Measurements from ENCODE around the gene XRCC5.

Gene XRCC5

DNA sequence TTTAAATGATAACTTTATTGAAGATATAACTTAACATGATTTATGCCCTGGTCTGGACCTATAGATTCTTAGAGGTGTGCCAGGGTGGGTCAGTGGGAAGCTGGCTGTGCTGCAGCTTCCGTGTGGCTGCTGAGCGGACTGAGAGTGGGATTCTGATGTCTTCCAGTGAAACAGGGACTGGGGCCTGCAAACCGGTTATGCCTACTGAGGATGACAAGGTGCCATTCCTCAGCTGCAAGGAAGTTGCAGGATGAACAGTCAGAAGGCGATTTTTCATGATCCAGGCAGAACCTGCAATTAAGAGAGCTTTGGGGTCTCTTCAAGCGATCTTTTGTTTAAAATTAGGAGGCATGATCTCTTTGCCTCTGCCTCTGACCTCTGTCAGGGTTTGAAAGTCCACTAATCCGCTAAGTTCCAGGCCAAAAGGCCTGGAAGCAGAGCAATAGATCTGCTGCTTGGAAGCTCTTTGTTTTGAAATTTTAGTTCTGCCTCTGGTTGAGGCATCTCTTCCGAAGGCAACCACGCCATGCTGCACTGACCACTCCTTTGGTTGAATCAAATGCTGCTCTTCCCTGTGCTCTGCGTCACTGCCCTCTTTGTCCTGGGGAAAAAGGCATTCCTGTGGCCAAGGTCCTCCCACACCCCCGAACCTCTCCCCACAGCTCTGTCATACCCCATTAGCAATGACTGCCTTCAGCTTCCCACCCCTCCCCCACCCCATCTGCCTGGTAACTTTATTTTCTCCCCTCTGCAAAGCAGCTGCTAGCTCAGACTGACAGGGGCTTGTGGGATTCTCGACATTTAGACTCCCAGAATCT lies 25.5 kb upstream of the XRCC5 start:
- in situ Hi-C loops (cut with MboI; ENCODE audit: low sequenced_read_pairs): no loop called here

DNA sequence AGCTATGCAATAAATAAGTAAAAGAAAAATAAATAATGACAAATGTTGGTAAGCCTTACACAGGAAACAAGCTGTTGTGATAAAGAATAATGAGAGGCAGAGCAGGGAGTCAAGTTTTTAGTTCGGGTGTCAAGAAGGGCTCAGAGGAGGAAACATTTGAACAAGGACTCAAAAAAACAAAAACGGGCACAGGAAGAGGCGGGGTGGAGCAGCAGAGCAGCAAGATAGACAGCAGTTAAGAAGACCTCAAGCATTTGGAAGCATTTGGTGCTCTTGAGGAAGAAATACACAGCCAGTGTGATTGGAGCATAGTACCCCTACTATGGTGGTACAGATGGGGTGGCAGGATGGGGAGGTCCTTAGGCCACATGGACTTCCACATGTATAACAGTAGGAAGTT lies 24.6 kb upstream of the XRCC5 start:
- in situ Hi-C loops (cut with MboI; ENCODE audit: low sequenced_read_pairs): no loop called here

DNA sequence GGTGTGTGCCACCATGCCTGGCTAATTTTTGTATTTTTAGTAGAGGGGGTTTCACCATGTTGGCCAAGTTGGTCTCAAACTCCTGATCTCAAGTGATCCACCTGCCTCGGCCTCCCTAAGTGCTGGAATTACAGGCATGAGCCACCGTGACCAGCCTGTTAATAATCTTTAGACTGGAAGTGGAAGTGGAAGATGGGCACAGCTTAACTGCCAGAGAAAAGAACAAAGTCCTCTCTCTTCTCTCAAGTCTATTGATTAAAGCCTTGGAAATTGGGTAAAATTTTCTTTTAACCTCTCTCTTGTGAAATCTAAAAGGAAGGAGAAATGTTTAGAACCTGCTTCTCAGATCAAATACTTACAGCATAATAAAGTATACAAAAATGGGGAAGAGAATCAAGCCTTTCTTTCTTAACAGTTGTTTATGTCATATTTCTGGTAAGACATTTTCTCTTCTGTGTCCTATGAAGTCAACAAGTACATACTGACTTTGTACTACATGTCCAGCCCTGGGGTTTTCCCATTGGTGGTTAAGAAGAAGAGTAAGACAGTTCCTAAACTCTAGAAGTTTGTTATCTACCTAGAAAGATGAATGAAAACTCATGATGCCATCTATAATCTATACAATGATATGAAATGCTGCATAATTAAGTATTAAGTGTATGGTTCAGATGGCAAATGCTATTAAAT lies 22.8 kb upstream of the XRCC5 start:
- in situ Hi-C loops (cut with MboI; ENCODE audit: low sequenced_read_pairs): no loop called here

DNA sequence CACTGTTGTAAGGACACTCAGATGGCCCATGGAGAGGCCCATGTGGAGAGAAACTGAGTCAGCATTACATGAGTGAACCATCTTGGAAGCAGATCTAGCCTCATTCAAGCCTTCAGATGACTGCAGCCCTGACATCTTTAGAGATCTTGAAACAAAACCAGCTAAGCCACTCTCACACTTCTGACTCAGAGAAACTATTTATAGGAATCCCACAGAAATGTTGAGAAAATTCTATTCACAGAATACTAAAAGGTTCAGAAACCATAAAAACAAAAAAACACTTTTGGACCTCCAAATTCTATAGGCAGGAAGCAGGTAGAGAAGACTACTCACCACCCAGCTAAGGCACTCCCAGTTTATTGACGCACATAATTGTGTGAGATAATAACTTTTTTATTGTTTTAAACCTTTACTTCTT lies 18.8 kb upstream of the XRCC5 start:
- in situ Hi-C loops (cut with MboI; ENCODE audit: low sequenced_read_pairs): no loop called here

DNA sequence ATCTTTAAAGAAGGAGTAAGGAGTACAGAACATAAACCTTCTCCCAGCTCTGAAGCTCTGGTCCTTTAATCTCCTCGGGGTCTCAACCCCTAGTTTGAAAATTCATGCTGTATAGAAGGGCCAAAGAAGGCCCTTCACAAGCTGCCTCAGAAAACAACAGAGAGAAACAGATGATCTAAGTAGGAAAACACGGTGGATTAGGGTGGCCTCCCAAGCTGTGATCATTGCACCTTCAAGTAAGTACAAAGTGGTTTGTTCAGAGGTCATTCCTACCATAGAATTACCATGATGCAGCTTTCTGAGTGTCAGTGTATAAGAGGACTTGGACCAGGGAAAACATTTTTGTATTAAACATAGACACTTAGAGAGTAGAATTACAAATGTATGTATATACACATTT lies 16.5 kb upstream of the XRCC5 start:
- in situ Hi-C loops (cut with MboI; ENCODE audit: low sequenced_read_pairs): no loop called here

DNA sequence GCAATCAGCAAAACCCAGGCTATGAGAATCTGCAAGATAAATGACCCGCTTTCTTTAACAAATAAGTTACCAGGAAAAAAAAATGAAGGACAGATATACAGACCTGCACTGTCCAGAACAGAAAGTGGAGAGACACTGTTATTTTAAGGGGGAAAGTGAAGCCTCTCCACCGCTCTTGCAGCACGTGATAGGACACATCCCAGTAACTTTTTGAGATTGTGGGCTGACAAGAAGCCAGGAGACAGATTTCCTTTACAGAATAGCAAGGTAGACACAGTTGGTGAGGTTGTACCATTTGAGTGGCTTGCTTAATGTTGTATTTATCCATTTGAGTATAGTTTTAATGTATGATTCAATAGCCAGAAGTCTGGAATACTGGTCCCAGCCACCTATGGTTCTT lies 14.4 kb upstream of the XRCC5 start:
- in situ Hi-C loops (cut with MboI; ENCODE audit: low sequenced_read_pairs): no loop called here

DNA sequence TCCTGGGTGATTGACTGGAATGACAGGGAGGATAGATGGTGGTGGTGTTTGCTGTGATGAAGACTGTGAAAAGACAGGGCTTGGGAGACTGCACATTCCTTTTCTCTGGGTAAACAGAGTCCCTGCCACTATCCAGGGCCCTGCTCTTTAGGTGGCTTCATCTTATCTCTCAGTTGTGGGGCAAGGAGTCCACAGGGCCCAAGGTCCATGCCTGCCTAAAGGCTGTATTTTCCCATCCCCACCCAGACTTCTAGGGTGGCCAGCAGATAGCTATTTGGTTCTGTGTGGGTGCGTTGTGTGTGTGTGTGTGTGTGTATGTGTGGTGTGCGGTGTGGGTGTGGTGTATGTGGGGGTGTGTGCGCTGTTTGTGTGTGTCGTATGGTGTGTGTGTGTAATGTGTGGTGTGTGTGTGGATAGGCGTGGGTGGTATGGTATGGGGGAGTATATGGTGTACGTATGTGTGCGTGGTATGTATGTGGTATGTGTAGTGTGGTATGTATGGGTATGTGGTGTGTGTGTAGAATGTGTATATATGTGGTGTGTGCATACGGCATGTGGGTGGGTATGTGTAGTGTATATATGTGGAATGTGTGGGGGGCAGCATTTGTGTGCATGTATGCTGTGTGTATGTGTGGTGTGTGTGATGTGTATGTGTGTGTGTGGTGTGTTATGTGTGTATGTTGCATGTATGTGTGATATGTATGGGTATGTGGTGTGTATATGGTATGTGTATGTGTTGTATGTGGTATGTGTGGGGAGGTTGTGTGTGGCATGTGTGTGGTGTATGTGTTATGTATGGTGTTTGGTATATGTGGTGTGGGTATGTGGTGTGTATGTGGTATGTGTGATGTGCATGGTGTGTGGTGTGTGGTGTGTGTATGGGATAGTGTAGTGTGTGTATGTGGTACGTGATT lies 10.5 kb upstream of the XRCC5 start:
- in situ Hi-C loops (cut with MboI; ENCODE audit: low sequenced_read_pairs): no loop called here

DNA sequence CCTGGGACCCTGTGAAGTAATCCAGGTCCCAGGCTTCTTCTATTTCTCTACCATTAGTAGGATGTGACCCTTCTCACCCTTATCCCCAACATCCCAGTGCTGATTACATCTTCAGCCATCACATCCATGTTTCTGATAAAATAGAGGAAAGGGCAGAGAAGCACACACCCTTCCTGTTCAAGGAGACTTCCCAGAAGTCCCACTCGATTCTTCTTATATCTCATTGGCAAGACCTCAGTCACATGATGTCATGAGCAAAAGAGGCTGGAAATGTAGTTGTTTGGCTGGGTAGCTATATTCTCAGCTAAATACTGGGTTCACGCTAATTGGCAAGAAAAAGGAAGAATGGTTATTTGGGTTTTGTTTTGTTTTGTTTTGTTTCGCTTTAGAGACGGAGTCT lies 8.0 kb upstream of the XRCC5 start:
- in situ Hi-C loops (cut with MboI; ENCODE audit: low sequenced_read_pairs): no loop called here

DNA sequence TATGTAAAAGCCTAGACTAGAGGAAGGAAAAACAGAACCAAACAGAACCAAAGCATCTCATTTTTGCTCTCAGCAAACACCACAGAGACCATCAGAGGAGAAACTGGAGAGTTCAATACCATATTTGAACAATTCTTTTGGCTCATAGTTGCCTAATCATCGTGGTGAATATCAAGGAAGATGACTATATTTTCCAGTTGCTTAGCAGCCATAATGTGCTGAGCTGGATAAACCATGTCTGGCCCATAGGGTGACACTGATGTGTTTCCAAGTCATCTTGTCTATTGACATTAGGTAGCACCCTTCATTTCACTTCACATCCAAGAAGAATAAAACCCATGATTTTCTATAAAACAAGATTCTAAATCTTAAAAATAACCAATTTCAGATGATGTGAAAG lies 5.9 kb upstream of the XRCC5 start:
- in situ Hi-C loops (cut with MboI; ENCODE audit: low sequenced_read_pairs): no loop called here

DNA sequence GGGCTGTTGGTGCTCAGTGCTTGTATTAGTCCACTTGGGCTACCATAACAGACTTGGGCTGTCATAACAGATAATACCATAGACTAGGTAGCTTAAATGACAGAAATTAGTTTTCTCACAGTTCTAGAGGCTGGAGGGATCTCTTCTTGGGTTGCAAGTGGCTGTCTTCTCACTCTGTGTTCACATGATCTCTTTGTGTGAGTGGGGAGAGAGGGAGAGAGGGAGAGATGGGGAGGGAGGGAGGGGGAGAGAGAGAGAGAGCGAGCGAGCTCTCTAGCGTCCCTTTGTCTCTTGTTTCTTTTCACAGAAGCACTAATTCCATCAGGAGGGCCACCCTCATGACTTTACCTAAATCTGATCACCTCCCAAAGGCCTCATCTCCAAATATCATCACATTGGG lies 4.5 kb upstream of the XRCC5 start:
- in situ Hi-C loops (cut with MboI; ENCODE audit: low sequenced_read_pairs): no loop called here

DNA sequence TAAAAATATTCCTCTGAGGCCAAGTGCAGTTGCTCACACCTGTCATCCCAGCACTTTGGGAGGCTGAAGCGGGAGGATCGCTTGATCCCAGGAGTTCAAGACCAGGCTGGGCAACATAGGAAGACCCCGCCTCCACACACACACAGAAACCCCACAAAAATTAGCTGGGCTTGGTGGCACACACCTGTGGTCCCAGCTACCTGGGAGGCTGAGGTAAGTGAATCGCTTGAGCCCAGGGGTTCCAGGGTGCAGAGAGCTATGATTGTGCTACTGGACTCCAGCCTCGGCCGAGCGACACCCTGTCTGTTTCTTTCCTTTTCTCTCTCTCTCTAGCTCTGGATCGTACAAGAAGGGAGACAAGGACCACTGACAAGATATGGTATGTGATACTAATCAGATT lies 1.8 kb upstream of the XRCC5 start:
- in situ Hi-C loops (cut with MboI; ENCODE audit: low sequenced_read_pairs): no loop called here

DNA sequence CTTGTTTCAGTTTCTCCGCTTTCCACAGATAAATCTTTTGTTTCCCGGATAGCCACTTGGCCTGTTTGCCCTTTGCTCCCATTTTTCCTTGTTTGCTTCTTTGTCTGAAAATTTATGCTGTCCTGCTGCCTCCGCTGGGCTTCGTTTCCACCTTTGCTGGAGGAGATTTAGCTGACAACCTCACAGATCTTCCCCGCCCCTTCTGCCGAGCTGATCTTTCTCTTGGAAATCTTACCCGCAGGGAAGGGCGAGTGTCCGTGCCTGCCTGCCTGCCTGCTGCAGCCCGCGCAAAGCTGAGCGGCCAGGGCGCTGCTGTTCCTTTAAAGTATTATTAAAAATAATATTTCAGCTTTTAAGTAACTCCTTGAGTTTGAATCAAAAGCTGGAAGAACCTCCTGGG lies 1.4 kb upstream of the XRCC5 start:
- in situ Hi-C loops (cut with MboI; ENCODE audit: low sequenced_read_pairs): no loop called here

DNA sequence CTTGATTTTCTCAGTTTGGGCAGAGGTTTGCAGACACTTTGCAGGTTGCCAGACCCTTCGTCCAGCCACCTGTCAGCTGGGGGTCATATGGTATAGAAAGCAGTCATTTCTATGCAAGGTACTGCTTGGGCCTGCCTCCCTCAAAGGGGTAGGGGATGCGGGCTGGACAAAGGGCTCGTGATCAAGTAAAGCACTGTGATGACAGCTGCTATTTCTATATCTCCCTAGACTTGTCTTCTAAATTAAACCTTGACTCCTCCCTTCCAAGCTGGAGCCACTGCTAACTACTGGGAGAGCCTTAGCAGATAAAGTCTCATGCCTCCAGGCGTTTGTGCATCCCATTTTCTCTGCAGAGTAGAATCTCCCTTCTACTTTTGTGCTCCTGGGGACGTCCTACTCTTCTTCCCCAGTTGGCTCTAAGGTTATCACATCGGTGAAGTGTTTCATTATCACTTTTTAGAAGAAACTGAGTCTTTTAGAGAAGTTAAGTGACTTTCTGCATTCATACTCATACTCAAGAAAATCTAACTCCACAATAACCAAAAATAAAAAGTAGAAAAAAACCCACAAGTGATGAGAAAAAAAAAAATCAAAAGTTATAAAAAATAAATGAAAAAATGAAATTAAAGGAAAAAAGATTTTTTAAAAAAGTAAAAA lies 710 bp upstream of the XRCC5 start:
- in situ Hi-C loops (cut with MboI; ENCODE audit: low sequenced_read_pairs): no loop called here

DNA sequence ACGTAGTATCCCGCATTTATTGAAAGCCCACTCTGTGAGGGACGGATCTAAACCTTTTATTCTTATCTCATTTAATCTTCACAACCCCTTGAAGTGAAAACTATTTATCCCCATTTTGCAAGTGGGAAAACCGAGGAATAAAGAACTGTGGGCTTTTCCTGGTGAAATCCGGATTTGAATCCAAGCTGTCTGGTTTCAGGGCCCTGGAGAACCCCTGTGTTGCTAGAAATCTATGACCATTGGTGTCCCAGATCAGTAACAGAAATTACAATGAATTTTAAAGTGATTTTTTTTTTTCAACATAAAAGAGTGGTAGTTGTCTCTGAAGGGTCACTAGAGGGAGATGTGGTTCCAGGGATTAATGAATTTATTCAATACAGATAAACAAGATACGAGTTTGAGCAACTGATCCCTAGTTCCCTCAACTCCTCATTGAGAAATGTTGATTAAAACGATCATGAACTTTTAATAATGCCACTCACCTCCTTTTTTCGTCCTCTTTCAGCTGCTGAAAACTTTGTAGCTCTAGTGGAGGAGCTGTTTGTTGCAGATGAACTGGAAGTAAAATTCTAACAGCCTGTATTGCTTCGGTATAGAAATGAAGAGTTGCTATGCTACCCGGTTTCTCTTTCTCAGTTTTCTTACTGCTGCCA lies 940 bp downstream of the XRCC5 start:
- in situ Hi-C loops (cut with MboI; ENCODE audit: low sequenced_read_pairs): no loop called here

DNA sequence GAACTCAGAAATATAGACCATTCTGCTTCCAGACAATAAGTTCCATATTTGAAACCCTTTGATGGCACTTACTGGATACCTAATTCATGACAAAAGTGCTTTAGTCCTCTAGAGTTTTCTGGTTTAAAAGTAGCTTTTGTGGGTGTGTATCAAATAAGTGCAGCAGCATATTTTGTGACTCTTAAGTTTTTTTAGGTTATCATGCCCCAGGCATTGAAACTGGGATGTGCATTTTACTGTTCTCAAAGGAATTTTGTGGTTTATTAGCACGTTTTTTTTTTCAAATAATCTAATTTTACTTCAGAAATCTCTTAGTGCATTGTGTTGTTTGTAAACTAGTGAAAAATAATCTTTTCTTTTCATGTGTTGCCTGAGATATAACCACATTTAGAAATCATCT lies 1.5 kb downstream of the XRCC5 start:
- in situ Hi-C loops (cut with MboI; ENCODE audit: low sequenced_read_pairs): no loop called here

DNA sequence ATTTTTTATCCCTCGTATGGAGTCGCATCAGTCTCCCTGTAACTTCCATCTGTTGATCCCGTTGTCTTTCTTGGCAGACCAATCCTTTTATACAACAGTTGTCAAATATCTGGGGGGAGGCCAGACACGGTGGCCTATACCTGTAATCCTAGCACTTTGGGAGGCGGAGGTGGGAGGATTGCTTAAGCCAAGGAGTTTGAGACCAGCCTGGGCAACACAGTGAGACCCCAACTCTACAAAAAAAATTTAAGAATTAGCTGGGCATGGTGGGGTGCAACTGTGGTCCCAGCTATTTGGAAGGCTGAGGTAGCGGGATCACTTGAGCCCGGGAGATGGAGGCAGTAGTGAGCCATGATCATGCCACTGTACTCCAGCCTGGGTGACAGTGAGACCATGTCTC lies 2.0 kb downstream of the XRCC5 start:
- in situ Hi-C loops (cut with MboI; ENCODE audit: low sequenced_read_pairs): no loop called here

DNA sequence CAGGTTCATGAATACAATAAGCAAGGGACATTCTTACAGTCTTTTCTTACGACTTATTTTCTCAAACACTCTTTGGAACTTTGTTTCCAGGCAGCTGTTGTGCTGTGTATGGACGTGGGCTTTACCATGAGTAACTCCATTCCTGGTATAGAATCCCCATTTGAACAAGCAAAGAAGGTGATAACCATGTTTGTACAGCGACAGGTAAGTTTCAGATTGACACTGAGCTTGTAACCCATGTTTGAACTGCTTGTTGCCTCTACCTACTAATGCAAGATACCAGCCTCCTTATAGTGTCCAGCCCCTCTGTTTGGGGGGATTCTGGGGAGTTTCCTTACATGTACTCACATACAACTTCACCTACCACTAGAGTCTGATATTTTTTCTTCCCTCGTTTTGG lies 3.8 kb downstream of the XRCC5 start:
- in situ Hi-C loops (cut with MboI; ENCODE audit: low sequenced_read_pairs): no loop called here

DNA sequence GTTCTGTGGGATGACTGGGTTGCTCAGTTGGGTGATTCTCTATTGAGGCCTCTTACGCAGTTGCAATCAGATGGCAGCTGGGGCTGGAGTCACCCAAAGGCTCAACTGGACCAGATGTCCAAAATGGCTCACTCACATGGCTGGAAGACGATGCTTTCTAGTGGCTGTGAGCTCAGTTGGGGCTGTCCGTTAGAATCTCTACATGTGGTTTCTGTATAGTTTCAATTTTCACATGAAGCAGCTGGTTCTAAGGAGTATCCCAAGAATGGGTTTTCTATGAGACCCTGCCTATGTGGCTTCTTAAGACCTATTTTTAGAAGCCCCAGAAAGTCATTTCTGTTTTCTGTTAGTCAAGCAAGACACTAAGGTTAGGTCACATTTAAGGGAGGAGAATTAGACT lies 4.4 kb downstream of the XRCC5 start:
- in situ Hi-C loops (cut with MboI; ENCODE audit: low sequenced_read_pairs): no loop called here

DNA sequence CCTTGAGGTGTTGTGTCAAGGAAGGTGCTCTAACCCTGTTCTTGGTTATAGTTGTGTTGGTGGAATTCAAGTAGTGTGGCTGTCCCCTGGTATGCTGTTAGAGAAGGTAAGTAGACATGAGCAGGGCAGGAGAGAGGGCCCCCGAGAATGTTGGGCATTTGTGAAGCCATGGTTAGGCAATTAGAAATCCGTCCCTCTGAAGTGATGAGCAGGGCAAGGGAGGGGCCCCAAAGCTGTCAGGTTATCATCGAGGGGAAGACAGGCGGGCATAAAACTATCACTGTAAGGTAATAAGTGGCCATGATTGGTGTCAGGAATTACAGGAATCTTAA lies 5.2 kb downstream of the XRCC5 start:
- in situ Hi-C loops (cut with MboI; ENCODE audit: low sequenced_read_pairs): no loop called here

DNA sequence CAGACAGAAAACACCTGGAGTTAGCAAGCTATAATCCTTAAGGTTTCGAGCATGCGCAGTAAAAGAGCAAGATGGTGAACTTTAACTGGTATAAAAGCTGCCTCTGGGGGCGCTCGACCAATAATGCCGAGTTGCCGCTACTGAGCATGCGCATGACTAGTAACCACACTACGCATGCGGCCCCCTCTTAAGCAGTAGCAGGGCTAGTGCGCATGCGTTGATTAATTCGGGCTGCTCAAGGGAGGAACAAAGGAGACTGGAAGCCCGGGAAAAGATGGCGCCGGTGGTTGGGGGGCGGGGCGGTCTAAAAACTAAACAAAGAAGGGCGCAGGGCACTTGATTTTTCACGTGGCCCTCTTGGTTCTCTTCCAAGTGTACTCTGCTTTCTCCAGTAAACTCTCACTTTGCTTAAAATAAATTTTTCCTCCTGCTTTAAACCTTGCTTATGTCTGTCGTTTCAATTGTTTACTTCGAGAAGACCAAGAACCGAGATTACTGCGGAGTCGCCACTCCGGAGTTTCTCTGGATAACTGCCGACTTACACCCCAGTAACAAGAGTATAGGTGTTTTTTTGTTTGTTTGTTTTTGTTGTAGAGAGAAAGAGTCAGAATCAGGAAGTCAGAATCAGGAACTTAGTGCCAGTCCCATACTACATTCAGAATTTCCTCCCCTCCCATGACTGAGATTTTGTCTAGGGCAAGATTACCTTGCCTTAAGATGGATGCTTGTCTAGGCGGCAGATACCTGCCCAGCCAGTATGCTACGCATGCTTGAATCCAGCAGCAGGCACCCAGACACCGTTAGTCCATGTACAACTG lies 5.8 kb downstream of the XRCC5 start:
- in situ Hi-C loops (cut with MboI; ENCODE audit: low sequenced_read_pairs): no loop called here

All from HL-60/S4 treated with retinoic acid at 250 ng/mL for 4 days and 3 days (cell line).